HG03571 (cell line): ENCODE results near the gene REPIN1.
"Not testable (repeated sequence)": the region's sequence is repeated elsewhere in the genome, so short reads cannot be mapped to it uniquely, and the experiment has no call there.

Experiments used
- ATAC-seq: cut with Tn5 transposase; IDR thresholded peaks from one replicate; pipeline ENCODE4 v1.9.1; 2021; ENCODE audit not compliant: unreplicated experiment

Gene REPIN1

DNA sequence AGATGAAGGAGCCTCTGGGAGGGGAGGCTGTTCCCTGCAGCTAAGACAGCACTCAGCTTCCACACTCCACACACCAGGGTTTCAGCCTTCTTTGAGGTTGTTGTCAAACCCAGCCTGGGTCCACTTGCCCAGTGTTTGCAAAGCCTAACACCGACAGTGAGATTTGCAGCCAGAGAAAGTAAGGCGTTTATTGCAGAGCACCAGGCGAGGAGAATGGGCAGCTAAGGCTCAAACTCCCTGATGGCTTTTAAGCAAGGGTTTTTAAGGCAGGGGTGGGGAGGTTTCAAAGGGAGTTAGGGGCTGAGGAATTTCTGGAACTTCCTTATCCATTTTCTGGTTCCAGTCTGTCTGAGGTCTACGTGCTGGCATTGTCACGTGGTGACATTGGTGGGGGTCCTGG lies 5.8 kb downstream of the REPIN1 start:
- no peak for ATAC-seq

DNA sequence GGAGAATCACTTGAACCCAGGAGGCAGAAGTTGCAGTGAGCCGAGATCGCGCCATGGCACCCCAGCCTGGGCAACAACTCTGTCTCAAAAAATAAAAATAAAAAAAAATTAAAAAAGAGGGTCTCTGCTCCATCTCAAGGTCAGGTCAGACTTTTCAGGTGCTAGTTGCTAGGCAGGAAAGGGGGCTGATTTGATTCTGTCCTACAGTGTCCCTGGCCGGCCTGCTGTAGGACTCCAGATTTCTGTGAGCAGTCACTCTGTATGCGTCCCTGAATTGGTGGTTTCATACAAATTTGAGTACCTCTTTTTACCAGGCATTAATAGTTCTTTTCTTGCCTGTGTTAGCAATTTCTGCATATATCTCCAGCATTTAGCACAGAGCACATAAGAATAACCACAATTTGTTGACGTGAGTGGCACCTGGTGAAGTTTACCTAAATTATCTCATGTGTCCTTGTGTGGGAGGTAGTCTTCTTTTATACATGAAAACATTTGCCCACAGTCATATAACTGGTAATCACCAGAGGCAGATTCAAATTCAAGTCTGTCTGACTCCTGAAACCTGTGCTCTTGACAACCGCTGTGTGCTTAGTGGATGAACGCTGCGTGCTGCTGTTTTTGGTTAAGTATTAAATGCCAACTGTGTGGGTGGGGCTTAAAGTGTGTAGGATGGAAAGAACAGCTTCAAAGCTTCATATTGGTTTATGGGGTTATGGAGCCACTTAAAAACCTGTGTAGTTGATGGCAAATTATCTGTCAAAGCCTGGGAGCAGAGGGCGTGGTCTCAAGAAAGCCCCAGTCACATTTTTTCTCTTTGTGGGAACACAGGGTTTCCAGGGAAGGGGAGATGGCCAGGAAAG lies 7.3 kb downstream of the REPIN1 start:
- no peak for ATAC-seq

DNA sequence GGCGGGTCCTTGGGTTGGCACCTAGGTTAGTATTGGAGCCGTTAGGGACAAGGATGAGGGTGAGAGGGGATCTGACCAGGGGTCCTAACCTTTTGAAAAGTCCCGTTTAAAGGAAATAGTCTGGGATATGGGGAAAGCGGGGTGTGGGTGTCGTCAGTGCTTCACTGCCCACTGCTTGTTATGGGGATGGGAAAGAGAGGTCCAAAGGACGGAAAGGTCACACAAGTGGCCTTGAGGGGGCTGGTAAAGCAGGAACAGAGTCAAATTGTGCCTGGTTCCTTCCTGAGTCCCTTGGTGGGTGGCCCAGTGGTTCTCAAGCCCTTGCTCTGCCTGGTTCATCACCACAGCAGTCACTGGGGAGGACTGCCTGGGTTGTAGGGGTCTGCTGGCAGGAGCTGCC lies 7.9 kb downstream of the REPIN1 start:
- ATAC-seq = no peak

DNA sequence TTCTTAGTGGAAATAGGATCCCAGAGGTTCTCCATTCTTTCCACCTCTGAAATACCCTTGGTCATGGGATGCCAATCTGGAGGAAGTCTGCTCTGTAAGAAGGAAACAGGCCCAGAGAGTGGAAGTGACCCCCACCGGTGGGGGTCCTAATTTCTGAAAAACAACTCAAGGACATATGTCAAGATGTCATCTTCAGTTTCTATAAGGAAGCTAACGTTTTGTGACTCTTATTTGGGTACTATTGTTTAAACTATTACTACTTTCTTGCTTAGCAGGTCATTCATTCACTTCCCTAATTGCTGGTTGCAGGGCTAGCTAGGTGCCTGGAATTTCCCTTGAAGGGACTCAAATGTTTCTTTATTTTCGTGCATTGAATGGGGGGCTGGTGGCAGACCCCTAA lies 8.6 kb downstream of the REPIN1 start:
- no peak for ATAC-seq

DNA sequence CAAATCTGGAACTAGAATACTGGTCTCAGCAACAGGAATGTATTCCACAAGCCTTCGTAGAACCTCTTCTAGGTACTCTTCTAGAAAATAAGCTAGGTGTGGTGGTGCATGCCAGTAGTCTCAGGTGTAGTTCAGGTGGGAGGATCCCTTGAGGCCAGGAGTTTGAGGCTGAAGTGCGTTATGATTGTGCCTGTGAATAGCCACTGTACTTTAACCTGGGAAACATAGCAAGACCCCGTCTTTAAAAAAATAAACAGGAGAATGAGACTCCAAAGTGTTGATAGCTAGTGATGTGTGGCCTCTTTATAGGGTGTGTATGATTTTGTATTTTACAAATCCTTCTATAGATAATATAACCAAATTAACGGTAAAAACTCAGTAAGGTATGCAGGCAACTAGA lies 9.0 kb downstream of the REPIN1 start:
- ATAC-seq = no peak

DNA sequence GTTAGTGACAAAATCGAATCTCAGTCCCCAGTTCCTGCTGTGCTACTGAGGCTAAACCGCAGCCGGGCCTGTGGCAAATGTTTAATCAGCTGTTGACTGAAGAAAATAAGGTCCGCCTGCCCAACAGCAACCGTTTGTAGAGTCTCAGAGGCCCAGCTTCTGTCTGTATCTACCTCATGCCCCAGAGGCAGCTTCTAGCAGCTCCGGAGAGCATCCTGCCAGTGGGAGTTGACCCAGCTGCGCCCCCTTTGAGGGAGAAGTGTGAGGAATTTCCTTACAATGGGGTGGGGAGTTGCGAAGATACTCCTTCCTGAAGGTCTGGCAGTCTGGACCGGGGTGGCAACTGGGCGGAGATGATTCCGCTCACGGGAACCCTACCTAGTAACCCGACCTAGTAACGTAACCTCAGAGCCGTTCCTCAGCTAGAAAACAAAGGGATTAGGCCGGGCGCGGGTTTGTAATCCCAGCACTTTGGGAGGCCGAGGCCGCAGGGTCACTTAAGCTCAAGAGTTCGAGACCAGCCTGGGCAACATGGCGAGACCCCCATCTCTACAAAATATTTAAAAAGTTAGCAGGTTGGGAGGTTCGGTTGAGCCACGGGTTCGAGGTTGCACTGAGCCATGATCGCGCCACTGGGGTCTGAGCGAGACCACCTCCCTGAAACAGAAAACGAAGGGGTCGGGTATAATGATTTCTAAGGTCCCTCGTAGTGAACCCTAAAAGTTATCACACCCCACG lies 9.7 kb downstream of the REPIN1 start:
- ATAC-seq = peak; percentile 20

DNA sequence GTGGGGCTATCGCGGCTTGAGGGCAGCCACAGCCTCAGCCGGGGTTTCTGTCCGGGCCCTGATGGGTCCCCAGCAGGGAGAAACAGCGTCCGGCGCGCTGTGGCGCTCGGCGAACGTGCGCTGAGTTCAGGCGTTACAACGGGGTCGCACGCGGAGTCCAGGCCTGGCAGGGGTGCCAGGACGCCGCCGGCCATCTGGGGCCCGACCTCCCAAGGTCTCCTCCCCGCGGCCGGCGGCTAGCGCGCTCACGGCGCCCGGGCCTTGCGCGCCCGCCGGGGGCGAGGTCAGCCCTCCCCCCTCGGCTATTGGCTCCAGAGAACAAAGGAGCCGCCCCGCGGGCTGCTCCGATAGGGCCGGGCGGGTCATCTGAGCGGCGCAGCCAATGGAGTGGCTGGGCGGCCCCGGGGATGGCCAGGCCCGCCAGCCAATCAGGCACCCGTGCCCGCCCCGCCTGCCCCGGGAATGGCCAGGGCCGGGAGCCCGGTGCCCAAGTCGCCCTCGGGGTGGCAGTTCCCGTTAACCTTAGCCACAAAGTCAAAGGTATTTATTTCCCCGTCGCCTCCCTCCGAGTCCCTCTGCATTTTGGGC lies 10.3 kb downstream of the REPIN1 start, which contains the start of gene ZNF775:
Gene ZNF775 (plus strand): TSS at position 478 of the 588 bp plus-strand sequence. CDS start 9,141 bp downstream, outside the sequence.
- peak; percentile 74 for ATAC-seq

DNA sequence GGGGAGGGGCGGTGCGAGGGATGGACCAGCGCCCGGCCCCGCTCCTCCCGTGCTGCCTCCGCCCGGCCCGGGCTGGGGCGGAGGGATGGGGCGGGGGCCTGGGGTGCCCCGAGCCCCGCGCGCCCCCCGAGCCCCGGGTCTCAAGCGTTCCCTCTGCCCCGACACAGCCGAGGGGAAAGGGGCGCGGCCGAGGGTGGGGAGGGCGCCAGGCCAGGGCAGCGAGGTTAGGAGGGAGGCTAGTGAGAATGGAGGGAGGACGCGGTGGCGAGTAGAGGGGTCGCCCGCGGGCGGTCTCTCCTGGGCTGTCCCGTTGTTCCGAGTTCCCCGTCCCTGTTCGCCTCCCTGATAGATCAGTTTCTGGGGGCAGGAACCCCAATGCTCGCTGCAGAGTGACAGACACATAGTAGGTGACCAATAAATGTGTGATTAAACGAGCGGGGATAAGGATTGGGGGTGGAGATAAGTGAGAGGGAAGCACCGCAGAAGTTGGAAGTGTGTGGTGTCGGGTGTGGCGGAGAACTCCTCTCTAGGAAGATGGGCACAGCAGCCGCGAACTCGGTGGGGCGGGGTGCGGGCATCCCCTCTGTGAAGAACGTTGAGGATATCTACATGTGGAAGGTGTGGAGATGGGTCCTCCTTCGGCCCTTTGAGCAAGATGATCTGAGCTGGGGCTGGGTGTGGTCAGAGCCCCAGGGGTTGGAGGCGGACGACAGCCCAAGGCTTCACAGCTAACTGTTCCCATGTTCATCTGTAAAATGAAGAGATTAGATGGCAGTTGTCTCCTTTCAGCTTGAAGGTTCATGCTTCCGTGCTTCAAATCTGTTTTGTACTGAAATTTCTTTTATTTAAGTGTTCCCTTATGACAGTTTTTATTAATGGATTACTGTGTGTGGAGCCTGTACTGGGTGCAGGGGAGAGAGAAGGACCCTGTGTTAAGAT lies 11.1 kb downstream of the REPIN1 start:
- peak; percentile 5 for ATAC-seq

DNA sequence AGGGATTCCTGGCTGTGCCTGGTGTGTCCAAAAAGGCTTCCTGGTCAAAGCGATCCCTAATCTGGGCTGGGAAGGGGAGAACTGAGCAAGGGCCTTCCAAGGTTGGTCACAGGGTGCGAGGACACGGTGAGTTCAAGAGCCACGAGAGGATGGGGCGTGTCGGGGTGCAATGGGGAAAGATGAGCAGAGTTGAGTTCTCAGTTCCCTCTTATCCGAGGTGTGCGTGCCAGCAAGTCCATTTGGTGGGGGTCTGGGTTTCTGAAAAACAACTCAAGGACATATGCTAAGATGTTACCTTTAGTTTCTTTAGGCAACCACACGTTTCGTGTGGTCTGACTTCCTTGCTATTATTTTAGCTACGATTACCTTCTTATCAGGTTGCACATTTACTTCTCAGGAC lies 11.8 kb downstream of the REPIN1 start:
- ATAC-seq = no peak

DNA sequence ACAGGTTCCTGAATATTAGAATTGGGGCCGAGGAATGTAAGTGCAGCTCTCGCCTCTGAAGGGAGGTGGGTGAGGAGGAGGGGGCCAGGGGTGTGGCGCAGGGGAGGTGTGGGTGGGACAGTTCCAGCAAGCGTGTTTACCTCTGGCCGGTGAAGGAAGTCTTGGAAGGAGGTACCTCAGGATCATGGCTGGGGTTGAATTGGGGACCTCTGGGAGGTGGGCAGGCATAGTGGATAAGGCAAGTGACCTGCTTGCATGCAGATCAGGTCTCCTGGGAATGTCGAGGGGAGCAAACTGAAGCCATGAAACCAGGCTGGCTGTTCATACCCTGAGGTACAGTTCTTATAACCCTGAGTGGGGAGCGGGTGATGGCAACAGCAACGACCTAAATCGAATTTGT lies 12.5 kb downstream of the REPIN1 start:
- ATAC-seq = no peak

DNA sequence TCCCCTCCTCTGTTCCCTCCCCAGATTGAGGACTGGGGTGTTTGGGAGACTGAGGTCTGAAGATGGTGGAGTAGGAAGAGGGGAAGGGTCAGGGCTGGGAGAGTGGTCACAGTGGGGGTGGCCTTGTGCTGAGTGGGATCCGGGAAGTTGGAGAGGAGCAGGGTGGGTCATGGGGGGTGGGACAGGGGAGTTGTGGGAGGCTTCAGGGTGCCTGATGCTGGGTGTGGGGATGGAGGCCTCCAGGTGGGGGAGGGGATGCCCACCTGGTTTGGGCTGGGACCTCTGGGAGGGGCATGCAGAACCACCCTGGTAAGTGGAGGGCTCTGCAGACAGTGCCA lies 13.1 kb downstream of the REPIN1 start:
- ATAC-seq = no peak

DNA sequence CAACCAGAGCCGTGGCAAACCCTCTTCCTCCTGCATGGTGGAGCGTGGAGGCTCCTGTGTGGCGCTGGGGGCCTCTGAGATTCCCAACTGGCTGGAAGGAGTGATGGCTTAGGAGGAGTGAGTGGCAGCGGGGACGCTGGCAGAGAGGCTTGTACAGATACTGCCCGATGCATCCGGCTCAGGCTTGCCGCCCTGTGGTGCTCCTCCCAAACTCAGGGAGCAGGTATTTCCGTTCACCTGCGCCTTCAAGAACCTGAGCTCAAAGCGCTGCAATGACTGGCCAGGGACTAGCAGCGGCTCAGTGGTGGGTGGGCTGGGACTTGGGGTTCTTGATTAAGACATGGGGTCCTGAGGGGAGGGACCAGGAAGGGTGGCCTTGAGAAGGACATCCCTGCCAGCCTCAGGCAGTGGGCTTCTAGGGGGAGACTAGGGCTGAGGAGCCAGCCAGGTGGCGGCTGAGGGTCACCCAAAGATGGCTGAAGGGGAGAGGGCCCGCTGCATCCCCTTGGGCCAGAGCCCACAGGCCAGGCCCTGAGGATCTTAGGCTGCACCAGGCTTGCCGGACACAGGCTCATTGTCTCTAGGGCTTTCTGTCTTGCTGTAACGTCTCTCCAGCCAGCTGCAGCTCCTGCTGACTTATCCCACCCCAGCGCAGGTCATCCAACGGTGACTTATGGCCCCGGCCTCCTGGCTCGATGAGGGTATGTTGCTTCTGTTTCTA lies 13.7 kb downstream of the REPIN1 start:
- ATAC-seq = no peak

DNA sequence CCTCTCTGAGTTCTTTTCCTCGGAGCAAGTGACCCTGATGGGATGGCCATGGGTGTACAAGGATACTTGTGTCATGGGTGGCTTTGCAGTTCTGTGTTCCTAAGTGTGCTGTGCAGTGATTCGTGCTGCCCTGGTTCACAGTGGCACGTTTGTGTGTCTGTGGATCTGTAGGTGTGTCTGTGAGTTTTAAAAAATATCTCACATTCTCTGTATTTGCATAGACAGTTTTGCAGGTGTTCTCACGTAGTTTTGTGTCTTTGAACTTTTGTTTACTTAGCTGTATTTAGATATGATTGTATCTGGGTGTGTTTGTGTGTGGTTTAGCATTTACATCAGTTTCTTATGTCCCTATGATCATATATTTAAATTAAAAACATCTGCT lies 14.2 kb downstream of the REPIN1 start:
- ATAC-seq = no peak

DNA sequence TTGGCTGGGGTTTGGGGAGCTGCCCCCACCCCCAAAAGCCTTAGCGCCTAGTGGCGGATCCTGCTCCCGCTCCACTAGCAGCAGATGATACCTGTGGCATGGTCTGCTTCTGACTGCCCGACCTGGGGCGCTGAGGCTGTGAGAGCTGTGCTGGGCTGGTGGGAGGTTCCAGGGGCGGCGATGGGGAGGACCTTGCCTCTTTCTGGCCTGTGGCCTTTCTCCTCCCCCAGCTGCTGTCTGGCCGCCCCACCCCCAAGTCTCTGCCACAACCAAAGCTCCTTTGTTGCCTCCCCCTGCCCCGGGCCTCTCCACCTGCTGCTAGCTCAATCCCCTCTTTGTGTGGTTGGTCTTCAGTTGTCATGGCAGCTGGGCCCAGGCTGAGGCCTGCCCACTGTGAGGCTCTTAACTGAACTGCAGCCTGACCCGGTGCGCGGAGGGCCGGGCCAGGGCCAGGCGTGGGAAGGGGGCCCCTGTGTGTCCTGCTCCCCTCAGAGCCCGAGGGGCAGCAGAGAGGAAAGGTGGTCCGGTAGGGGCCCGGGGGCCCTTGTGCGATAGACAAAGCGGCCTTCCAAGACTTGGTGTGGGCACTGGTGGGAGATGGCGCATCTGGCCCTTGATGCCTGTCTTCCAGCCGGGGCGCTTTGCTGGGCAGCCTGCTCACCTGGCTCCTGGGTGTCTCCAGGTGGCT lies 15.2 kb downstream of the REPIN1 start:
- ATAC-seq = no peak

DNA sequence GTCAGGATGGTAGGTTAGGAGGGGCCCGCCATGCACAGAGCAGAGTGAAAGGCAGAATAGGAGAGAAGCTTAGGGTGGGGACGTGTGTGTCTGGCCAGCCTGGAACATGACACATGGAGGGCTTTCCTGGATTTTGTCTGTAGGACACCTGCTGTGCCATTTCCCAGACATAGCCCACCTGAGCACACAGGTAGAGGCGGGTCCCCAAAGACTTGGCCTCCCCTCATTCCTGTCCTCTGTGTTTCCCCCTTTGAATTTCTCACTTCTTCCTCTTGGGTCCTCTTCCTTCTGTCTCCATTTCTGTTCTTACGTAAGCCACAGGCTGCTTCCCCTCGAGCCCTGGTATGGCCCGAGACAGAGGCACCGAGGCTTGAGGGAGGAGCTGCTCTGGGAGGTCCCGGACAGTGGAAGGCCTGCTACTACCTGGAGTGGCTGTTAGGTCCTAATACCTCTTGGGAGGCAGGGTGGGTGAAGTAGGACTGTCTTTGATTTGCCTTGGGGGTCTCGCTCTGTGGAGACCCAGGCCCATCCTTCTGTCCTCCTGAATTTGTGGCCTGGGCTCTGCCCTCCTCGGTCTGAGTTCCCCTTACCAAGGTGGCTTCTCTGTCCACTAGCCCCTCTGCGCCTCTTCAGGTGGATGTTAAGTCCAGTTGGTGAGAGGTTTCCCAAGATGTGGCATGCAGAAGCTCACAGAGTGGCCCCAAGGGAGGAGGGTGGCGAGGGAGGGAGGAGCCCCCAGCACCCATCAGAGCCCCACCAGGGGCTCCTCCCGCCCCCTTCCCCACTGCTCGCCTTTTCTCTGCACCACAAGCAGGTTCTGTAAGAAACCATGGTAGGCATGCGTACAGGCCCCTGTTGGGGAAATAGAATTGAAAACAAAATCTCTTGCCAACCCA lies 16.0 kb downstream of the REPIN1 start:
- ATAC-seq = no peak

DNA sequence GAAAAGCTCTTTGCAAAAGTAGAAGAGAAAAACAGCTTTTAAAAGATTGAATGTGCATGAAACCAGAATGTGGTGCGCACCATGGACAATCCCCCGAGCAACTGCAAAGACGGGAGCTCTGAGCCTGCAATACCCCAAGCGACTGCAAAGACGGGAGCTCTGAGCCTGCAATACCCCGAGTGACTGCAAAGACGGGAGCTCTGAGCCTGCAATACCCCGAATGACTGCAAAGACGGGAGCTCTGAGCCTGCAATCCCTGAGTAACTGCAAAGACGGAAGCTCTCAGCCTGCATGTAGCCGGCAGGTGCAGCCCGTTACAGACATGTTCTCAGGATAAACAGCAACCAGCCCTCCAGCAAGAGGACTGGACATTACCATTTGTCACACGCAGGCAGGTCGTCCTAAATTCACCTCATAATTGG lies 16.7 kb downstream of the REPIN1 start:
- no peak for ATAC-seq

DNA sequence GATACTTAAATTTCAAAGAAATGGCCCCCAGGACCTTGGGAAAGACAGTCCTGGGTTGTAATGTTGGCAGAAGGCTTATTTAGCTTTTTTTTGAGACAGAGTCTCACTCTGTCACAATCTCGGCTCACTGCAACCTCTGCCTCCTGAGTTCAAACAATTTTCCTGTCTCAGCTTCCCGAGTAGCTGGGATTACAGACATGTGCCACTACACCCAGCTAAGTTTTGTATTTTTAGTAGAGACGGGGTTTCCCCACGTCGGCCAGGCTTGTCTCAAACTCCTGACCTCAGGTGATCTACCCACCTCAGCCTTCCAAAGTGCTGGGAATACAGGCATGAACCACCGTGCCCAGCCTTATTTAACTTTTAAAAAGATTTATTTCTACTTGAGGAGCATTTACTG lies 17.3 kb downstream of the REPIN1 start:
- ATAC-seq = not testable (repeated sequence)

DNA sequence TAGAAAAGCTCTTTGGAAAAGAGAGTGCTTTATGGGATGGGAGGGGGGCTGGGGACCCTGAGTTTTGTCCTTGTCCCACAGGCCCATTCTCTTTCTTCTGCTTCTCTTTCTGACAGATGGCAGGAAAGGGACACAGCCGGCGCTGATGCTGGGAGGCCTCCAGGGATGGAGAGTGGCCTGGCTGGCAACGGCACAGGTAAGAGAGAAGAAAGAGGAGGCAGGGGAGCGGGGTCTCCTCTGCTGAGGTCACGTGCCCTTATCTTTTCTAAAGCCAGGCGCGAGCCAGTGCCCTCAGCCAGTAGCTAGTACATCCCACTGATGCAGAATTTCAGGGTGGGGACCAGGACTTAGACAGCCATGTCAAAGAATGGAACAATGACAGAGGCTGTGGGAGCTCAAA lies 19.7 kb downstream of the REPIN1 start:
- ATAC-seq = no peak
